Panc1 (cell line): ENCODE data around the gene SFSWAP. TPM values are rescaled to one million over a fixed set of nuclear protein-coding genes. Genes with fewer than 3 reads are reported as not detected.

Experiments used
- ATAC-seq: fragments of 200-7000 bp; cut with Tn5 transposase; 2 replicates; pipeline ENCODE4 v1.9.1; 2020; ENCODE audit warnings: mild to moderate bottlenecking, moderate library complexity
- BruUV-seq: library from RNA; stranded (reverse); fragments of 400-500 nt; replicated peaks from 2 replicates; lab custom pipeline; 2021; lab: Mats Ljungman, UMichigan
- CTCF ChIA-PET: fragments of 300-600 bp; sonication (Branson Sonifier 250); formaldehyde crosslinking; loops from one replicate; lab custom pipeline; 2022; ENCODE audit warnings: antibody characterized with exemption; lab: Charles Lee
- POLR2A ChIA-PET: fragments of 300-600 bp; sonication (Branson Sonifier 250); formaldehyde crosslinking; loops from one replicate; lab custom pipeline; 2022; ENCODE audit warnings: antibody characterized with exemption; lab: Charles Lee
- DNase-seq: peaks from one replicate; pipeline ENCODE4 v3.0.0-alpha.2; 2010; ENCODE audit warnings: low read depth, low spot score
- H3K27ac ChIP-seq: 2 replicates; pipeline ENCODE4 v1.5.1; 2011; ENCODE audit warnings: mild to moderate bottlenecking, low read length, inconsistent platforms
- H3K27me3 ChIP-seq: fragments of 200-500 bp; sonication (Bioruptor generic); 2 replicates; pipeline ENCODE4 v1.6.0; 2014; ENCODE audit warnings: low read length, inconsistent platforms; ENCODE audit not compliant: control insufficient read depth, insufficient read depth
- H3K36me3 ChIP-seq: fragments of 200-500 bp; sonication (Bioruptor generic); 2 replicates; pipeline ENCODE4 v1.5.1; 2014; ENCODE audit warnings: inconsistent platforms, mild to moderate bottlenecking, low read length, moderate library complexity; ENCODE audit not compliant: control insufficient read depth, insufficient read depth
- H3K4me1 ChIP-seq: 2 replicates; pipeline ENCODE4 v1.5.1; 2011; ENCODE audit warnings: inconsistent platforms, mild to moderate bottlenecking, low read length, moderate library complexity; ENCODE audit not compliant: control insufficient read depth, insufficient read depth
- H3K4me3 ChIP-seq, 2 experiments: 2 replicates each; pipeline ENCODE4 v1.5.1; 2011 to 2012; ENCODE audit warnings: low read depth in 2 of 2, low read length in 2 of 2, mild to moderate bottlenecking in 2 of 2, inconsistent platforms in 1 of 2, moderate library complexity in 1 of 2
- H3K9me3 ChIP-seq: fragments of 200-500 bp; sonication (Bioruptor generic); 2 replicates; pipeline ENCODE4 v1.5.1; 2014; ENCODE audit warnings: low read depth, mild to moderate bottlenecking, inconsistent platforms, low read length, moderate library complexity; ENCODE audit not compliant: control insufficient read depth, insufficient read depth
- POLR2AphosphoS5 ChIP-seq: IDR thresholded peaks from 2 replicates; pipeline ENCODE4 v1.6.1; 2012; ENCODE audit warnings: mild to moderate bottlenecking, low read depth, low read length, moderate library complexity
- REST ChIP-seq, 2 experiments: IDR thresholded peaks; 2 replicates each; pipeline ENCODE4 v1.6.1; 2011 to 2012; ENCODE audit warnings: low read depth in 2 of 2, control low read depth in 1 of 2, low read length in 1 of 2, mild to moderate bottlenecking in 1 of 2, moderate library complexity in 1 of 2; ENCODE audit not compliant: insufficient read depth in 1 of 2
- SIN3A ChIP-seq: IDR thresholded peaks from 2 replicates; pipeline ENCODE4 v1.6.1; 2012; ENCODE audit warnings: low read depth, mild to moderate bottlenecking, low read length, moderate library complexity, borderline replicate concordance; ENCODE audit not compliant: insufficient read depth
- TCF7L2 ChIP-seq: IDR thresholded peaks from 2 replicates; pipeline ENCODE4 v1.6.1; 2011; ENCODE audit warnings: mild to moderate bottlenecking, low read depth, low read length, inconsistent platforms
- in situ Hi-C: cut with HindIII; loops from 2 replicates; pipeline ENCODE4 v1.10.0; 2016; ENCODE audit warnings: low sequenced_read_pairs, low pct_unique_long_range_greater_than_20kb
- intact Hi-C: fragments of 100-400 bp; cut with micrococcal nuclease; formaldehyde crosslinking; loops from one replicate; pipeline ENCODE4 v1.10.0; 2022; ENCODE audit not compliant: unreplicated experiment
- total RNA-seq: library from RNA; stranded (reverse); gene quantifications from one replicate; pipeline ENCODE4 v1.2.1, GENCODE V29; 2021; ENCODE audit not compliant: unreplicated experiment
- TF ChIP-seq, protein P1 (sequence below): fragments of 450-650 bp; IDR thresholded peaks from 2 replicates; pipeline ENCODE4 v1.5.1; 2017; ENCODE audit warnings: mild to moderate bottlenecking

Gene SFSWAP
- total RNA-seq, 1 experiment from 2014 or later = 41.6 TPM

DNA sequence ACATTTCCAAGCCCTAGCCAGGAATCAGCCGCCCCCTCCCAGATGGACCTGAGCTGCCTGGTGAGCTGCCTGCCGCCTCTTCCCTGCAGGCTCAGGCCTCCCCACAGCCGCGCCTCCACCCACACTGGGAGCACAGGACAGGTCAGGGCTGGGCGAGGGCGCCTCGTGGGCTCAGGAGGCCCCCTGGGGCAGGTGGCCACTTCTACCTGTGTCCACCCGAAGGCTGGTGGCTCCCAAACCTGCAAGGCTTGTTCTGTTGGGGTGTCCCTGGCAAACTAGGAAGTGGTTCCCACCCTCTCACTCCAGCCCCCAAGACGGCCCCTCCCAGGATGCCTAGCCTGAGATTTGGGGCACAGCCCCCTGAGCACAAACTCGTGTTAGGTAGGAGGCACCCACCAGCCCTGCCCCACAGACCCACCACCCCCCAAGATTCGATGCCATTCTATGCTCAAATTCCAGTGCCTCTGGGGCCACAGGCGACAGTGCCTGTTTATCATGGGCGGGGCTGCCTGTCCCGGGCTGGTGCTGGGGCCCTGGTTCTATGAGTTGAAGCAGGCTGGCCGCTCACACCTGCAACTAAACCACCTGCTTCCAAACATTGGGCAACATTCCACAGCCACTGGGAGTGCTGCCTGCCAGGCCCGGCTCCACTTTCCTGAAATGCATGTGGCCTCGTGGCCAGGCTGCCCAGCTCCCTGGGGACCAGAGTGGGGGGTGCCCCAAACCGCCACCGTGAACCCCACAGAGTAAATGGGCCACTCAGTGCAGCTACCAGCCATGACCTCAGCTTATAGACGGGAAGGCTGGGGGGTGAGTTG lies 124.1 kb downstream of the SFSWAP start:
- intact Hi-C loops = no loop called here

DNA sequence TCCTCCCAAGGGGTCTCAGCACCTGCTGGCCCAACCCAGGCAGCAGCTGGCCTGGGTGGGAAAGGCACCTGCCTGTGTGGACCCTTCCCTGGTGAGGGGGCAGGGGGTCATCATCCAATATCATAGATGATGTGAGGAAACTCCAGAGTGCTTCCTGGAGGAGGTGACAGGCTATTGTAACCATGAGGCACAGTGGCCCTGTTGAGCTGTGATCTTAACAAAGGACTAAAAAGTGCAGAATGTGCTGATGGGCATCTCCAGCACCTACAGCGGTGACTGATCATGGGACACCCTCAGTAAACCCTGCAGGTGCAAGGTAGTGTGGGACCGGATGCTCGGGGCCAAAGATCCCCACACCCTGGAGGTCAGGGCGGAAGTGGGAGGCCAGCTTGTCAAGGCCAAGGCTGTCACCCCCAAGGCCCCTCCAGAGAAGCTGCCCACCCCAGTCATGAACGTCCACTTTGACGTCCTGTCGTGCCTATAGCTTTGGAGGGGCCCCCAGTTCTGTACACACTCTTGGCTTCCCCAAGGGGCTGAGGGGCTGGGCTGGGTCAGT lies 124.8 kb downstream of the SFSWAP start:
- POLR2A ChIA-PET = interaction anchor here (0.7 kb wide), 1 partner anchor 438 kb away, joined by 5 read pairs; no protein-coding TSS in a partner anchor
- no peak for ATAC-seq

More for the DNA sequence above, 124.1 kb downstream of the SFSWAP start:
- no TSS peak for BruUV-seq
- Histone ChIP-seq H3K9me3 (no peaks in the 10 kb centered on the region), H3K4me1 (peaks cover 19% of the 10 kb centered on the region), H3K27ac (no peak overlapping the region), H3K27me3 (no peaks in the 10 kb centered on the region), H3K4me3 (no peak overlapping the region), H3K36me3 (no peaks in the 10 kb centered on the region)
- CTCF ChIA-PET = no interaction called here
- ATAC-seq (no peak), DNase-seq (no peak)
- in situ Hi-C loops = no loop called here
- POLR2A ChIA-PET = no interaction called here
- no peak for TF ChIP-seq SIN3A

More for the DNA sequence above, 124.8 kb downstream of the SFSWAP start:
- no peaks in the 10 kb centered on the region for H3K9me3 ChIP-seq
- in situ Hi-C loops (no loop called here), intact Hi-C loops (no loop called here)
- no peak overlapping the region for H3K4me3 ChIP-seq
- CTCF ChIA-PET = interaction anchor here (0.7 kb wide), 1 partner anchor 921 kb away, joined by 5 read pairs; no protein-coding TSS in a partner anchor
- DNase-seq = no peak
- H3K27me3 ChIP-seq = no peaks in the 10 kb centered on the region
- BruUV-seq = no TSS peak
- no peaks in the 10 kb centered on the region for H3K36me3 ChIP-seq
- TF ChIP-seq SIN3A = no peak
- no peak for TF ChIP-seq TCF7L2
- no peak for TF ChIP-seq REST (IDR thresholded peaks at IDR 0.05; ENCODE audit: insufficient read depth in 1 of 2, low read depth in 2 of 2, low read length in 1 of 2)
- no peak for TF ChIP-seq POLR2AphosphoS5
- TF ChIP-seq, protein P1, sequence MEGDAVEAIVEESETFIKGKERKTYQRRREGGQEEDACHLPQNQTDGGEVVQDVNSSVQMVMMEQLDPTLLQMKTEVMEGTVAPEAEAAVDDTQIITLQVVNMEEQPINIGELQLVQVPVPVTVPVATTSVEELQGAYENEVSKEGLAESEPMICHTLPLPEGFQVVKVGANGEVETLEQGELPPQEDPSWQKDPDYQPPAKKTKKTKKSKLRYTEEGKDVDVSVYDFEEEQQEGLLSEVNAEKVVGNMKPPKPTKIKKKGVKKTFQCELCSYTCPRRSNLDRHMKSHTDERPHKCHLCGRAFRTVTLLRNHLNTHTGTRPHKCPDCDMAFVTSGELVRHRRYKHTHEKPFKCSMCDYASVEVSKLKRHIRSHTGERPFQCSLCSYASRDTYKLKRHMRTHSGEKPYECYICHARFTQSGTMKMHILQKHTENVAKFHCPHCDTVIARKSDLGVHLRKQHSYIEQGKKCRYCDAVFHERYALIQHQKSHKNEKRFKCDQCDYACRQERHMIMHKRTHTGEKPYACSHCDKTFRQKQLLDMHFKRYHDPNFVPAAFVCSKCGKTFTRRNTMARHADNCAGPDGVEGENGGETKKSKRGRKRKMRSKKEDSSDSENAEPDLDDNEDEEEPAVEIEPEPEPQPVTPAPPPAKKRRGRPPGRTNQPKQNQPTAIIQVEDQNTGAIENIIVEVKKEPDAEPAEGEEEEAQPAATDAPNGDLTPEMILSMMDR = no peak
- H3K4me1 ChIP-seq = peaks cover 19% of the 10 kb centered on the region
- H3K27ac ChIP-seq = no peak overlapping the region
